Measurements from ENCODE around the gene SFMBT1. TPM values are rescaled to one million over a fixed set of nuclear protein-coding genes. Genes with fewer than 3 reads are reported as not detected.
A peak's percentile ranks its signal among the peaks of the same experiment; 100 is the strongest.

The SFMBT1 gene
- total RNA-seq, 1 experiment from 2014 or later: 11.8 TPM

DNA sequence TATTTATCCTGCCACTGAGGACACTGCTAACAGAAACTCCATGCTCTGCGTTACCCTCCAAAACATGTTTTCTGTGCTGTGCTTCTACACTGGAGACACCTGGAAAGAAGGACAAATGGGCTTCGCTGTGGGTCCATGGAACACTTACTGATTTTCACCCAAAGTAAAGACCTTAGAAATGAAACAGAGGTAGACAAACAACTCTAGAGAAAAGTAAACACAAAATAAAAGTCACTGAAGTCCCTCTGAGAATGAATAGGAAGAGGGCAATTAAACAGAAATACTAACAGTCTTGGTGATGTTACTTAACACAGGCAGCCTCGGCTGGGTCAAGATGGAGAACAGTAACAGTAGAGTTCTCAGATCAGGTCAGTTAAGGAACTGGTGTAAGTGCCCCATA, 141.9 kb downstream of the SFMBT1 start:
- Mint-ChIP-seq H3K9me3 (ENCODE audit: unreplicated experiment) (no peaks in the 10 kb centered on the region), H3K4me3 (ENCODE audit: unreplicated experiment) (no peak overlapping the region), H3K27me3 (ENCODE audit: insufficient read depth, unreplicated experiment) (no peaks in the 10 kb centered on the region), H3K27ac (ENCODE audit: low read depth, unreplicated experiment) (no peak overlapping the region), H3K4me1 (ENCODE audit: insufficient read depth, unreplicated experiment) (no peaks in the 10 kb centered on the region), H3K36me3 (ENCODE audit: insufficient read depth, unreplicated experiment) (peaks cover 33% of the 10 kb centered on the region)
- POLR2A ChIA-PET: no interaction called here
- intact Hi-C loops (cut with micrococcal nuclease): no loop called here
- CTCF ChIA-PET: interaction anchor here (0.7 to 1.2 kb wide), 3 partner anchors 10 to 89 kb away, joined by 3 read pairs; no protein-coding TSS in a partner anchor
- no peak for TF ChIP-seq CTCF (IDR thresholded peaks at IDR 0.05; ENCODE audit: unreplicated experiment)
- BruUV-seq (replicated peaks): no TSS peak
- no peak for DNase-seq (ENCODE audit: unreplicated experiment)

DNA sequence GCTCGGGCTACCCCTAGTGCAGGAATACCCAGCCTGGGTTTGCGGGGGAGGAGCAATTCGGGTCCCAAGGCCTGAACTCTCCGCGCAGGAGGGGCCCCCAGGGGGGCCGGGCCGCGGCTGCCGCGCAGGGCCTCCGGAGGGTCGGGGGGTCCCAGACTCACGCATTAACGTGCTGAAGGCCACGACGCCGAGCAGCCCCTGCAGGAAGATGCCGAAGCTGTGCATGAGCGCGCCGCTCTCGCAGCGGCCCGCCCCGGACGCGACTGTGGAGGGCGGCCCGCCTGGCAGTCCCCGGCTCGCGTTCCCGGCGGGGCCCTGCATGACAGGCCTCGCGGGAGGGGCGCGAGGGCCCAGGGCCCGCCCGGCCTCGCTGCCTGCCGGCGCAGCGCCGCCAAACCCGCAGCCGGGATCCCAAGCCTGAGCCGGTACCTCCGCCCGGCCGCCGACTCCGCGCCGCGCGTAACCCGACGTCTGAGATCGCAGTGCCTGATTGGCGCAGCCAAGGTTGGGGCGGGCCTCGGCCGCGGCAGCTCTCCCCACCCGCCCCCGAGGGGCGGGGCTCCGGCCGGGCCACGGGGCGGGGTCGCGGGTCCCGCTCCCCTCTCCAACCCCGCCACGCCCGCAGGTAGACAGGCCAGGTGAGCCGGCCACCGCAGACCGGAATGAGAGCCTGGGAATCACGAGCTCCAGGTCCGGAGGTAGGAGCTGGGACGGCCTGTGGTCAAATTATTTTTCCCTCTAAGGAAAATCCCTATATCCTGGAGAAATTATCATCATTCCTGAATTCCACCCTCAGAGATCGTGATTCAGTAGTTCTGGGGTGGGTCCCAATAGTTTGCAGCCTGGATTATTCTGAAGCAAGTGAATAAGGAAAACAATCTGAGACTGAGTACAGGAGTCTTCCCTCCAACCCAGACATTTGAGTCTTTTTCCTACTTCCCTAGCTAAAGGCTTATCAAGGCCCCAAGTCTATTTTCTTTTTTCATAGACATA, 148.4 kb downstream of the SFMBT1 start, which contains the start of gene STIMATE:
Gene STIMATE (minus strand): TSS at position 419 of the 993 bp plus-strand sequence. CDS start 98 bp downstream, at position 321.
- BruUV-seq (replicated peaks): no TSS peak
- ChIA-PET CTCF (interaction anchor here (0.5 to 0.6 kb wide), 2 partner anchors 21 to 38 kb away, joined by 3 read pairs; no protein-coding TSS in a partner anchor), POLR2A (interaction anchor here (0.6 to 1.9 kb wide), 8 partner anchors 16 to 212 kb away, joined by 3 to 6 read pairs (median 4); partner anchors contain the start of genes NEK4 and SFMBT1)
- H3K27me3 Mint-ChIP-seq (ENCODE audit: insufficient read depth, unreplicated experiment): no peaks in the 10 kb centered on the region
- no peak within 1 kb of the TSS for H3K27ac Mint-ChIP-seq (ENCODE audit: low read depth, unreplicated experiment)
- peak; percentile 80 for DNase-seq (ENCODE audit: unreplicated experiment)
- H3K36me3 Mint-ChIP-seq (ENCODE audit: insufficient read depth, unreplicated experiment): no peaks in the 10 kb centered on the region
- intact Hi-C loops (cut with micrococcal nuclease): loop anchor here (5.0 kb wide), 1 partner anchor 145 kb away; no protein-coding TSS in a partner anchor
- H3K9me3 Mint-ChIP-seq (ENCODE audit: unreplicated experiment): no peaks in the 10 kb centered on the region
- H3K4me3 Mint-ChIP-seq (ENCODE audit: unreplicated experiment): peak within 1 kb of the TSS; percentile 86
- peaks cover 13% of the 10 kb centered on the region for H3K4me1 Mint-ChIP-seq (ENCODE audit: insufficient read depth, unreplicated experiment)
- TF ChIP-seq CTCF (IDR thresholded peaks at IDR 0.05; ENCODE audit: unreplicated experiment): no peak

DNA sequence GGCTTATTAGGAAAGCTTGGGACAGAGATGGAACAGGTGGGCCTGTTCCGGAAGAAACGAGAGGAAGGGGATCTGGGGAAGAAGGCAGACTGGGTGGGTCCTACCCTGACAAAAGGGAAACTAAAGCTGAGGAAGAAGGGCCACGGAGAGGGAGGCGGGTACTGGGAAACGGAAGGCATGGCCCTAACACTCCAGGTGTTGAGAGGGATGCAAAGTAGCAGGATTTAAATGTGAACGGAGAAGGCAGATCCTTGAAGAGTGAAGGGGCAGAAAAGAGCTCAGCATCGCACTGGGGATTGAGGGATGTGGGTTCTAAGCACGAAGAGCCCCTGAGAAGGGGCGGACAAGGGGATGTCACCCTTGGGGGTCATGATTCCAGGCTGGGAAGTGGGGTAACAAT, 149.3 kb downstream of the SFMBT1 start:
- no peak for TF ChIP-seq CTCF (IDR thresholded peaks at IDR 0.05; ENCODE audit: unreplicated experiment)
- BruUV-seq (replicated peaks): no TSS peak
- ChIA-PET POLR2A (interaction anchor here (0.5 to 1.9 kb wide), 6 partner anchors 15 to 211 kb away, joined by 3 to 6 read pairs (median 4); partner anchors contain the start of gene SFMBT1), CTCF (interaction anchor here (0.7 kb wide), 1 partner anchor 42 kb away, joined by 5 read pairs; no protein-coding TSS in a partner anchor)
- Mint-ChIP-seq H3K4me1 (ENCODE audit: insufficient read depth, unreplicated experiment) (peaks cover 13% of the 10 kb centered on the region), H3K27me3 (ENCODE audit: insufficient read depth, unreplicated experiment) (no peaks in the 10 kb centered on the region), H3K36me3 (ENCODE audit: insufficient read depth, unreplicated experiment) (no peaks in the 10 kb centered on the region), H3K9me3 (ENCODE audit: unreplicated experiment) (no peaks in the 10 kb centered on the region), H3K4me3 (ENCODE audit: unreplicated experiment) (peak overlapping the region; percentile 86), H3K27ac (ENCODE audit: low read depth, unreplicated experiment) (no peak overlapping the region)
- intact Hi-C loops (cut with micrococcal nuclease): loop anchor here (1.0 to 5.0 kb wide), 2 partner anchors 146 to 154 kb away; no protein-coding TSS in a partner anchor
- no peak for DNase-seq (ENCODE audit: unreplicated experiment)

DNA sequence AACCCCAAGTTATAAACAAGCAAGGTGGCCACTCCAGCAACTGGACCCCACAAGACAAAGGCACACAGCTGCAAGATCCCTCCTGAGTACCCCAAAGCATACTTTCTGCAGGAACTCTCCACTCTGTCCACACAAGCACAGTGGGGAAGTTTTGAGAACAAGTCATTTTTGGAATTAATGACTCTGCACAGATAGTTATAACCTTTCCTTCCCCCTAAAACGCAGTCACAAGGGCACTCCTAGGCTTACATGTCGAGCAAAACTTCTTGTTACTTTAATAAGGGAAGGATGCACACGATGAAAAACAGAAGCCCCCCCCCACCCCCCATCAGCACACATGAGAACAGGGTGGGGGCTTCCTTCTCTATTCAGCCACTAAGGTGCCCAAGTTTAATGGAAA, 149.7 kb downstream of the SFMBT1 start:
- Mint-ChIP-seq H3K27ac (ENCODE audit: low read depth, unreplicated experiment) (no peak overlapping the region), H3K4me1 (ENCODE audit: insufficient read depth, unreplicated experiment) (peaks cover 14% of the 10 kb centered on the region), H3K27me3 (ENCODE audit: insufficient read depth, unreplicated experiment) (no peaks in the 10 kb centered on the region), H3K36me3 (ENCODE audit: insufficient read depth, unreplicated experiment) (peaks cover 4% of the 10 kb centered on the region), H3K9me3 (ENCODE audit: unreplicated experiment) (no peaks in the 10 kb centered on the region), H3K4me3 (ENCODE audit: unreplicated experiment) (peak overlapping the region; percentile 86)
- TF ChIP-seq CTCF (IDR thresholded peaks at IDR 0.05; ENCODE audit: unreplicated experiment): no peak
- POLR2A ChIA-PET: interaction anchor here (0.5 to 1.9 kb wide), 6 partner anchors 15 to 211 kb away, joined by 3 to 6 read pairs (median 4); partner anchors contain the start of gene SFMBT1
- intact Hi-C loops (cut with micrococcal nuclease): loop anchor here (1.0 to 5.0 kb wide), 2 partner anchors 146 to 154 kb away; no protein-coding TSS in a partner anchor
- CTCF ChIA-PET: interaction anchor here (0.5 to 1.2 kb wide), 3 partner anchors 38 to 97 kb away, joined by 3 to 5 read pairs (median 3); no protein-coding TSS in a partner anchor
- DNase-seq (ENCODE audit: unreplicated experiment): no peak
- no TSS peak for BruUV-seq (replicated peaks)

All from MCF 10A (cell line).